GM19397 (cell line): ENCODE measurements around the gene FGF8.

Source experiments
- ATAC-seq: cut with Tn5 transposase; IDR thresholded peaks from one replicate; pipeline ENCODE4 v1.9.1; 2021; ENCODE audit warnings: mild to moderate bottlenecking, moderate library complexity; ENCODE audit not compliant: unreplicated experiment

The FGF8 gene

DNA sequence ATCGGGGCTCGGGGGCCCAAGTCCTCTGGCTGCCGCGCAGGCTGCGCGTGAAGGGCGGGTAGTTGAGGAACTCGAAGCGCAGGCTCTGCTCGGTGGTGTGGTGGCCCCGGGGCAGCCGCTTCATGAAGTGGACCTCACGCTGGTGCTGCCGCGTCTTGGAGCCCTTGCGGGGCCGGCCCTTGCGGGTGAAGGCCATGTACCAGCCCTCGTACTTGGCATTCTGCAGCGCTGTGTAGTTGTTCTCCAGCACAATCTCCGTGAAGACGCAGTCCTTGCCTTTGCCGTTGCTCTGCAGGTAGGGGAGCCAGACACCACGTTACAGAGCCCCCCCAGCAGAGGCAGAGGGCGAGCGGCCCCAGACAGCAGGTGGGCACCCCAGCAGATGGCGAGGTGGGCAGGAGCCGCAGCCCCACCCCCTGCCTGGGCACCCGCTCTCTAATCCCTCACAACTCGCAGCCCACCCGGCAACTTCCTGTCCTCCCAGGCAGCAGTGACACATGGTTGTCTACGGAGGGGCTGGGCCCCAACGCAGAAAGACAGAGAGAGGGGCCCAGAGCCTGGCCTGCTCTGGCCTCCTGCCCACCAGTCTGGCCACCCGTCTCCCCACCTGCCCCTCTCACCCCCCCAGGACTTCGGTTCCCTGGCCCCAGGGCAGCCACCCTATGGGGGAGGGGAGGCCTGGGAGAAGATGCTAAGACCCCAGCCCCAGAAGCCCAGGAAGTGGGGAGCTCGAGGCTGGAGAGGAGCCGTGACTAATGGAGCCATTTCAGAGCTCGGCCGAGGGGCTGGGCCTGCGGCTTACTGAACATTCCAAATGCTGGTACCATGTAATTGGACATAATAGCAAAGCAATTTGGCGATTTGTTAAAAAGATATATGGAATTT lies 5.3 kb downstream of the FGF8 start:
- ATAC-seq: no peak

DNA sequence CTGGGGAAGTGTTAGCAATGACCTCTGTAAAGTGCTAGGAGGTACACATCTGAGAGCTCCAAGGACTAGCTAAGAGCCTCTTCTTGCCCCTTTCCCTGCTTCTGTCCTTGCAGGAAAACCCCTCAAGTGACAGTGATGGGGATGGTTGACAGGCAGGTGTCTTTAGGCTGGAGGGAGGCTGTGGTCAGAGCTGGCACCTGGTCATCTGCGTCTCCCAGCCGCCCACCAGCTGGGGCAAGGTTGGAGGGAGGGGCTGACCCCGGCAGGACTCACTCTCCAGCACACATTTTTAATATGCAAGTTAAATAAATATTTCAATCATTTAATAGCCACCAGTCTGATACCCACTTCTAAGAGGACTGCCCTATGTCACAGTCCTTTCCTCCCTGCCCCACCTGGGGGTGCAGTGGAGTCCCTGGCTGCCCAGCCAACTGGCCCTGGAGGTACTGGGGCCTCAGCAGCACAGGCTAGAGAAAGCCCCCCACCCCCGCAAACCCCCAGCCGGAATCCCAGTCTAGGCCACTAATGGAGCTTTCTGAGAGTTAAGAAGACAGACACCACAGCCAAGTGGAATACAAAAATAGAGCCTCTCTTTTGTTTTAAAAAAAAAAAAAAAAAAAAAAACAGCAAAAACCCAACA lies 6.3 kb downstream of the FGF8 start:
- ATAC-seq: no peak

DNA sequence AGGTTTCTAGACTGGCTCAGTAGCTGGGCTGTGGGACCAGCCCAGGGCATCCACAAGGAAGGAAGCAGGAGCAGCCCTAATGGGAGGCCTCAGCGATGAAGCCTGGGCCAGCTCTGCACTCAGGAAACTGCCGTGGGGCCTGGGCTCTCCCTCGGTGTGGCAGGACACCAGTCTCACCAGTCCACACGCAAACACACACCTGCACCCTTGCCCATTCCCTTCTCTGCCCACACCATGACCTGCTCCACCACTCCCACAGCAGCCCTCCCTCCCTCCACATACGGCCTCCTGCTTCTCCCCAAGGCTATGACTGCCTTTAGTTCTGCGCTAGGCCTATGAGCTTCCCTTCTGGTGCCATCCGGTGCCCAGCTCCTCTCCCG lies 7.1 kb downstream of the FGF8 start:
- ATAC-seq: no peak

DNA sequence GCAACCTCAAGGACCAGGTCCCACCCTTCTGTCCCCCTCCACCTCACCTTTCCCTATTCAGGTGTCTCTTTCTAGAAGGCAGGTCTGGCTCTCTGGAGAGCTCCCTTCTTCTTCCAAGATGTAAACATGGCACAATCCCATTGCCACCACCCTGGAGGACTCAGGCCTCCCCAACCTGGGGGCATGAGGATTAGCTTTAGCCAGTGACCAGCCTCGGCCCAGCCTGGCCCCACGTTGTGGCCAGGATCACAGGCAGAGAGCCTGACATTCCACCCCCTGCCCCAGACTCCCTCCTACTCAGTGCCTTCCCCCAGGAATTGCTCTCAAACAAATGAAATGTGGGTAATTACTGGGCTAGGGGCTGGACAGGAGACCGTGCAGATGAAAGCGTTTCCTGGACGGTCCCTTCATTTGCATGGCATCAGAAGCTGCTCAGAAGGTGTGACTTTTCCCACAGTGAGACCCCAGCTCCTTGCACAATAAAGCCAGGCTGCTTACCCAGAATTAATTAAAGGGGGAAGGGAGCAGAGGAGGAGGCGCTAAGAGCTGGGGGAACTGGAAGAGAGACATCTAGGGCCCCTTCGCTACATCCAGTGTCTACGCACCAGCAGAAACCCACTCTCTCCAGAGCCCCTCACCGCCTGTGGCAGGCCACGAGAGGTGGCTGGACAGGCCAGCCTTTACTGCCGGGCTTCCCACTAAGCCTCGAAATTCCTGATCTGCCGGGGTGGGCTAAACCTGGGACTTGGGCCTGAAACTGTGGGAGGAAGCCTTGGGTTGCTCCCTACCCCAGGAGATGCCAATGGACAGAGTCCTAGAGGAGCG lies 7.7 kb downstream of the FGF8 start:
- ATAC-seq: no peak

DNA sequence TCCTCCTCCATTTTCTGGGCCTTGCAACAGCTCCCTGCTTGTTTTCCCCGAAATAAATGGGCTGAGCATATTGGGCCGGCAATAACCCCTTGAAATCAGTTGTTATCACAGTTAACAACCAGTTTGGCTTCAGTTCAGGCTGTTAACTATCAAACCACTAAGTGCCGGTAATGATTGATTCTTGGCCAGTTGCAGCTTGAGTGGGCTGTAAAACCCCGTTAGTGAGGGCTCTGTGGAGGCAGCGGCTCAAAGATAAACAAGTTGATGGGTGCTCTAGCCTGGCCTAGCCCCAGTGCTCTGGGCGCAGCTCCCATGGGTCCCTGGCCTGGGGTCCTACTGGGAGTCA lies 8.3 kb downstream of the FGF8 start:
- no peak for ATAC-seq

DNA sequence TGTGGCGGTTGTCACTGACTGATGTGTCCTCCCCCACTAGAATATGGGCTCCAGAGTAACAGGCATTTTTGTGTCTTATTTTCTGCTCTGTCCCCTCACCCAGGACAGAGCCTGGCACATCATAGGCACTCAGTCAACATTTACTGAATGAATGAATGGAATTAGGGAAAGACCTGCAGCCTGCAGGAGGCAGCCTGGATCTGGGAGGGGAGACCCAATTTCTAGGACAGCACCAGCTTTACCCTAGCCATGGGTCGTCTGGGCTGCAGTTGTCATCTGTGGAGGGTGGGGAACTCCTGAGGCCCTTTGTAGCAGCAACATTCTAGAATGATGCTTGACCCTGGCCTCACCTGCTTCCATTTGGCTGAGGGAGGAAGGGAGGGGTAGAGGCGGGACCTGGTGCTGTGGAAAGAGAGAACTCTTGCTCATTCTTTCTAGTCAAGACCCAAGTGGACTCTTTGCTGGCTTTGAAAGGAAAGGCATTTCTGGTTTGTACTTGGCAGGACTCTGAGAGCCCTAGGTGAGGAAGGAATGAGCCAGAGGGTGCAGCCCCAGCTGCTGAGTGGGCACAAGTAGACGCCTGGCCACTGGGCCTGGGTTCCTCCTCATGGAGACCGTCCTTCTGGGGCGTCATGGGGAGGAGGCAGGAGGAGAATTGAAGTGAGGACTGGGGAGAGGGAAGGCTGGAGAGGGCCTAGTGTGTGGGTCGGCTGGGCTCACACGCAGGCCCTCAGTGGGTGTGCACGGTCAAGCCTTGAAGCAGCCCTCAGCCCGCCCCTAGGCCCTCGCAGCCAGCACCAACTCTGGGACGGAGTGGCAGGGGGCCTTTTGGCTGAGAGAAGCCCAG lies 8.9 kb downstream of the FGF8 start:
- ATAC-seq: no peak

DNA sequence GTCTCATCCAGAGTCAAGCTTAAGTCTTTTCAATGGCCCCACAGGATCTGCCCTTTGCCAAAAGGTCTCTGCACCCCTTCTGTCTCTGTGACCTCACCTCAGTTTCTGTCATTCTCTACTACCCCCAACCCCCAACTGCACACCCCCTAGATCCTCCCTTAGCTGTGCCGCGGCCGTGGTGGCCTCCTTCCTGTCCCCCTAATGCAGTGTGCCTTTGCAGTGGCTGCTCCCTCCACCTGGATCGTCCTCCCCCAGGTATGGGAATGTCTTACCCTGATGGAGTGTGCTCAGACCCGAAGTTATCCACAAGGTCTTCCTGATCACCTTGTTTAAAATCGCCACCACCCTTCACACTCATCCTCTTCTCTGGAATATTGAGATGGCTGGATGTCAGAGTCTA lies 9.6 kb downstream of the FGF8 start:
- no peak for ATAC-seq

DNA sequence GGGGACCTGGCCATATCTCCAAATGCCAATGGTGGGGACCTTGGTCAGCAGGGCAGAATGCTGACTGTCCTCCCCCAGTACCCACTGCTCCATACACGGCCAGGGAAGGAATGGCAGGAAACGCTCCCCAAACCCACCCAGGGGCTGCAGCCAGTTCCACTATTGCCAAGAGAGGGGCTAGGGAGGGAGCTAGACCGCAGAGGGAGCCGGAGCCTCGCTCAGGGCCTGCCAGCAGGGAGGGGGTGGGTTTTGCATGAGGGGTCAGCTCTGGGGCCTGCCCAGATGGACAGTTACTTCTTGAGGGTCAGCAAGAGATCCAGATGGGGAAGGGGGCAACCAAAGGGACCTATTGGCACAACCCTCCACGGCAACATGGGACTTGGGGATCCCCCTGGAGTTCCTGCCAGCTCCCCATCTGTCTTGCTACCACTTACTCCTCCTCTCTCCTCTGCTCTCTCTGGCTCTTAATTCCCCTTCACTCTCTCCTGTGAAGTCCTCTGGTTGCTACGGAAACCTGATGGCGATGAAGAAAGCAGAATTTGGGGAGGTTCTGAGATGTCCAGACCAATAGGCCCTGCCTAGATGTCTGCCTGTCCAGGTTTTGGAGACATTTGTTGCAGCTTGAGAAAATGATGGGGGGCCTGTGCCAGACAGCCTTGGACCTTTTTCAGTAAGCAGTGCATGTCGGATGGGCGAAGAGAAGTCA lies 12.6 kb downstream of the FGF8 start:
- no peak for ATAC-seq

DNA sequence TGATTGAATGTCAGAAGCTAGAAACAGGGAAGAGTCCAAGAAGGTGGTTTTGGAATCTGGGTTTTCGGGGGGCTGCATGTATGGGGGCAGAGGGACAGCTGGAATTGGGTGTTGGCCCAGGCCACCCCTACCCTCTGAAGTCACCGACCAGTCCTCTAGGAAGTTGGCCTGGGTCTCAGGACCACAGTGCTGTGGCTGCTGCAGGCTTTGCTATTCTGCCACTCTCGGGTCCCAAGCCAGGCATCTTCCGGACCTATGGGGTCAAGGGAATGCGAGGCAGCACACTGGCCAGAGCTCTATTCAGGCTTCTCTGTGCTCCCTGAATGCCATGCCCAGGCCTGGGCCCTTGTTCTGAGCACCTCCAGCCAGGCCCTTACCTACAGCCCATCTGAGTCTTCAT lies 13.2 kb downstream of the FGF8 start:
- ATAC-seq: no peak

DNA sequence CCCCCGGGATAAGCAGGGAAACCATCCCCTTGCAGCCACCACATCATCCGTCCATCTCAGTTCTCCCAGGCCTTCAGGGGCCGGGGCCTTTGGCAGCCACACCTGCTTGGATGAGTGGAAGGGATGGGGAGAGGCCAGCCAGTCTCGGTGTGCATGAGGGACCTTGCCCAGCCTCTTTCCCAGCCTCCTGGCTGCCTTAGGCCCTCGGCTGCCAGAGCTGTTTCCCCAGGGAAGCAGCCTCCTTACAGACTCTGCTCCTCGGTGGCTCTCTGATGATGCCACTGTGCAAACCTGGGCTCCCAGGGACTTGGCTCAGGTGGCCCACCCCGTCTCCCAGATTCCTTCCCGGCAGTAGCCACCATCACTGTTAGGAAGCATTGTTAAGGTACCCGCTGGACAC lies 14.7 kb downstream of the FGF8 start:
- ATAC-seq: no peak

DNA sequence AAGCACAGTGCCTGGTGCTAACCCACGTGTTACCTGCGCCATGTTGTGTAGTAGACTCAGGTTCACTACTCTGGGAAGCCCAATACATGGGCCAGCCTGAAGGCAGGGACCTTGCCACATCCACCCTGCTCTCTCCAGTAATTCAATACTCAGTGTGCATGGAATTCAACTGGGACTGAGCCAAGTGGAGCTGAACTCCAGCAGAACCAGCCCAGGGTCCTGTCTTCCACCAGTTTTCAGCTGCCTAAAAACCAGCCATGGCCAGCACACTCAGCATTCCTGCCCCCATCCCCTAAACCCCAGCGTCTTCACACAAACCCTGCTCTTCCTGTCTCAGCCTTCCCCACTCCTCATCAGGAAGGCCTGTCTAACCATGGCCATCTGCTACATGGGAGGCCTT lies 15.4 kb downstream of the FGF8 start:
- ATAC-seq: no peak

DNA sequence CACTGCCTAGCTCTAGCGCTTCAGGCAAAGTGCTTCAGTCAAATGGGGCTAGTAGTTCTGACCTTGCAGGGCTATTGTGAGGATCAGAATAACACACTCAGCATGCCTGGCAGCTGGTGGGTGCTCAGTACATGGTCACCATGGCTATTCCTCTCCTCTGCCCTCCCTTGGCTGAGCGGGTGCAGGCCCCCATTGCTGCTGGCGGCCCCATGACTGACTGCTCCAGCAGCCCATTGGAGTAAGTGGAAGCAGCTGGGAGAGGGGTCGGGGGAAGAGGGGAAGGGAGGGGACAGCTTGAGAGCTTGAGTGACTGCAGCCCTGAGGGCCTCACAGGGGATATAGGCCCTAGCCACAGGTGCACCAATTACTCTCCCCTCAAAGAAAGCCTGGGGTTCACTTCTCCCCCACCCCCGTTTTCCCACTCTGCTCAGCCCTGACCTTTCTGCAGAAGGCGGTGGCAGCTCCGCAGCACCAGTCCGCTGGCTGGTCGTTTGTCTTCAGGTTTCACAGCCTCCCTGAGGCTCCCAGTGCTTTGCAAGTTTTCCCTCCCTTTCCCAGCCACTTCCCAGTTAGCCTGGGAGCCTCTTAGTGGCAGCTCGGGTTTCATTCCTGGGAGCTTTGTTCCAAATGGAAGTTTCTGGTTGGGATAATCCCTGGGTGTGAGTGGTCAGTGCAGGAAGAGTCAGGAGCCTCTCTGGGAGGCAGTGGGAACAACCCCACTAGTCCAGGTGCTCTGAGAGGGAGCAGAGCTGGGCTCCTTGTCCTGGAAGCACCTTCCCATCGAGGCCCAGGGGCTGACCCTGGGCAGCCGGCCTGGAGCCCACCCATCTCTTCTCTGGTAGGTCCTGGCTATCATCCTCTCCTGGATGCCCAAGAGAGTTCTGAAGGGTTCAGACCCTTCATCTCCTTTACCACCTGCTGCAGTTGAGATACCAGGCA lies 16.3 kb downstream of the FGF8 start:
- no peak for ATAC-seq

DNA sequence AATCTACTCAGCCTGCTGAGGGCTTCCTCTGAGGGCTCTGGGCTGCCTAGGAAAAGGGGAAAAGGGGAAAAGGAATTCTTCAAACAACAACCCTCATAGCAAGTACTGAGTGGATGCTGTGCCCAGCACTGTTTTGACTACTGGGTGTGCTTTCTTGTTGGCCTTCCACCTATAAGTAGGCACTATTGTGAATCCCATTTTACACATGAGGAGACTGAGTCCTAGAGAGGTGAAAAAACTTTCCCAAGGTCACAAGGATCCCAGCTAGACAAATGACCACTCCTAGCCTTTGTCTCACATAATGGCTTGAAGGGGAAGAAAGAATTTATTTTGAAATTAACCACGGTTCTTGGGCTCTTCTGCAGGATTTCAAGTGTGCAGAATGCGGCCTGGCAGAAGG lies 17.1 kb downstream of the FGF8 start:
- ATAC-seq: no peak

DNA sequence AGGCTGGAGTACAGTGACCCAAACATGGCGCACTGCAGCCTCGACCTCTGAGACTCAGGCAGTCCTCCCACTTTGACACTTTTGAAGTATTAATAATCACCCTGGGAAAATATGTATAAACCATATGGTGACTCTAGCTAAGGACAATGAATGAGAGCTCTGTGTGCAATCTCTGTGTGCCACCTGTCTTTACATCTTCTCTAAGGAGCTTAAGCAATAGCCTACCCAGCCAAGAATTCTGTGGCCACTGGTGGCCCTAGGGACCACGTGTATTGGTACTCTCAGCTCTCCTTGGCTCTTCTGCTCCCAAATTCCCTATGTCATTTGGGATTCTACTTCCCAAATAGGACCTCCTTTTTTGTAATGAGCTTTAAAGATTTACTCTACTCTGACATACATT lies 23.7 kb downstream of the FGF8 start:
- ATAC-seq: no peak

DNA sequence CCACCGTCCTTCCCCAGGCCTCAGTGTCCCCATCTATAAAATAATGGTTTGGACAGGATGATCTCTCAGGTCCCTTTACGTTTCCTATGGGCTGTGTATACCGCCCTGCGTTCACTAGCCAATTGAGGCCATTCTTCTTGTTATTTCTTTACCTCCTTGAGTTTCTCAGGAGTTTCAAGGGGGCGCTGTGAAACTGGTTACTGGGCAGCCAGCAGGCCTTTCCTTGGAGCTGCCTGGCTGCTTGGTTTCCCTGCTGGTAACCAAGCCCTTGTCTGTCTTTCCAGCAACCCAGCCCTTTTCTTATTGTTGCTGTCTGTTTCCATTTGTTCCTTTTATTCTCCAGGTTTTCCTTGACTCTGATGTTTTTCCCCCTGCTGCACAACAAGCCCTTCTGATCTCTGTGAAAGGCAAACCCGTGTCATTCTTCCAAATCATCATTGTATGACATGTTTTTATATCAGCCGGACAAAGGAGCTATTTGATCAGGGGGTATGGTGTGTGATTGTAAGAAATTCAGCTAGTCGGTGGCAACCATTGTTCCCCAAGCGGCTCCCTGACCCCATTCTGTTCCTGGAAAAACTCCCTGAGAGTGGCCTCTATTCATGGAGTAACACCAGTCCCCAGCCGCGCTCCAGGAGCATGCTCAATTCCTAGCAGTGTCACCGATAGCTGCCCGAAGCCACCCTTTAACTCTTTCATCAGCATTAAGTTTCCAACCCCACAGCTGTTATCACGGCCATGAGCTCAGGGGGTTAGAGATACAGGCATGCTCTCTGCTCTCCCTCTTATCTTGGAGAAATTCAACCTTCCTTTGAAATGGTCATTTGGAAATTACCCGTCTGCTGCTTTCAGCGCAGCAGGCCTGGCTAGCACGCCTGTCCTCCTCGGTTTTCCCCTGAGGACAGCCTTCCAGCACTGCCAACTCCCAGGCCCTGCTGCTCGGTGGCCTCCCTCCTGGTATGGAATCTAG lies 26.6 kb downstream of the FGF8 start:
- ATAC-seq: no peak

DNA sequence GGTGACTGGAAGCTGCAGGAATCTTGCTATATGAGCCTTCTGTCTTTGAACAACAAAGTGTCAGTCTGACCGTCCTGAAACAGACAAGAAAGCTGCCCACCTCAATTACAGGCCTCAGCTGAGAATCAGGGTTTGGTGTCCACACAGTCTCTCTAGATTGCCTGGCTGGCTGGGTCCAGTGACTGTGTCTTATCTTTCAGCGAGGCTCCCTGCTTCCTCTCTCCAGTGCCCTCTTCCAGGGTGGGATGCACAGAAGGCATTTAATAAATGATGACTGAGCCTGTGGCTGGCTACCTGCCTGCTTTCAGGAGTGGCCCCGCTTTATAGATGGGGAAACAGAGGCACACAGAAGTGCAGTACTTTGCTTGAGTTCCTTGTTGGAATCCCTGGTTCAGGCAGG lies 27.4 kb downstream of the FGF8 start:
- ATAC-seq: no peak

DNA sequence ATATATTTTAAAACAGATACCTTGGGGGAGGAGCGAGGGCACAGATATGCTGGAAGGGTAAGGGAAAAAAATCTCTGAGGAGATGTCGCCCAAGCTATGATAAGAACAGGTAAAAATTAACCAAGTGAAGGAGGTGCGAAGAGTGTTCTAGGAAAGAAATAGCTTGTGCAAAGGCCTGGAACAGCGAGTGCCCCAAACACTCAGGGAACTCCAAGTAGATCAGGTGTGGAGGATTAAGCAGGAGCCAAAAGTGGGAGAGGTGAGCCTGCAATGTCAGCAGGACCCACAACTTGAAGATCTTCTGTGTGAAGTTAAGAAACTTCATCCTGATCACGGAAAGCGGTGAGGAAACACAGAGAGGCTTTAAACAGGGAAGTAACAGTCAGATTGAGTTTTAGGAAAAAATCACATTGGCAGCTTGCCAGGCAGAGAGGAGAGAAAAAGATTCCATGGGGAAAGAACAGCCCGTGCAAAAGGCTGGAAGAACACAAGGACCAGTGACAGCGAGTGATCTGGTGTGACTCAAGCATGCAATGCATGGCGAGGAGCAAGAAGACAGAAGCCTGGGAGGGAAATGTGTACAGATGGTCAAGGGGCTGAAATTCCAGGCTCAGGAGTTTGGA lies 30.7 kb downstream of the FGF8 start:
- no peak for ATAC-seq

DNA sequence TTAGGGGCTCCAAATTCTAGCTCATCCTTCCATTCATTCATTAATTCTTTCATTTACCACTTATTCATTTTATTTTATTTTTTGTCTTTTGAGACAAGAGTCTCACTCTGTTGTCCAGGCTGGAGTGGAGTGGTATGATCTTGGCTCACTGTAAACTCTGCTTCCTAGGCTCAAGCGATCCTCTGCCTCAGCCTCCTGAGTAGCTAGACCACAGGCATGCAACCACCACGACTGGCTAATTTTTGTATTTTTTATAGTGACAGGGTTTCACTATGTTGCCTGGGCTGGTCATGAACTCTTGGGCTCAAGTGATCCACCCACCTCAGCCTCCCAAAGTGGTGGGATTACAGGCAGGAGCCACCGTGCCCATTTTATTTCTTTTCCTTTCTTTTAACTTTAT lies 31.6 kb downstream of the FGF8 start:
- no peak for ATAC-seq
